ENCODE measurements around the gene DKK2.

Gene DKK2

DNA sequence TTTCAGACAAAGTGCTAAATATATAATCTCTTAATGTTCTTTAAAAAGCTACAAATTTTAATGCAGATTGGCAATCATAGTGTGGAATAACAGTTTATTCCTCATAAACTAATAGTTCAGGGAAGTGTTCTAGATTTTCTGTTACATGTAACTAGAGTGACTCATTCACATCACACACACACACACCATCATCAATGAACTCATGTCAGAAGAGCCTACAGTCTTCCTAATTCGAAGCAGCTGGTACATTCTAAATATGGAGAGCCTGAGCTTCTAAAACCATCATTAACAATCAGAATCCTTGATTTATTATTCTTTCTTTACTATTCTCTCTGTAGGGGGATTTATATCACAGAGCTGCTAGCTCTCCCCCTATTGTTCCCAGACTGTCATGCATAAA lies 49.6 kb downstream of the DKK2 start:
- no peak overlapping the region for H3K4me3 ChIP-seq (ENCODE audit: low read depth, low read length)
- TF ChIP-seq, protein P1, sequence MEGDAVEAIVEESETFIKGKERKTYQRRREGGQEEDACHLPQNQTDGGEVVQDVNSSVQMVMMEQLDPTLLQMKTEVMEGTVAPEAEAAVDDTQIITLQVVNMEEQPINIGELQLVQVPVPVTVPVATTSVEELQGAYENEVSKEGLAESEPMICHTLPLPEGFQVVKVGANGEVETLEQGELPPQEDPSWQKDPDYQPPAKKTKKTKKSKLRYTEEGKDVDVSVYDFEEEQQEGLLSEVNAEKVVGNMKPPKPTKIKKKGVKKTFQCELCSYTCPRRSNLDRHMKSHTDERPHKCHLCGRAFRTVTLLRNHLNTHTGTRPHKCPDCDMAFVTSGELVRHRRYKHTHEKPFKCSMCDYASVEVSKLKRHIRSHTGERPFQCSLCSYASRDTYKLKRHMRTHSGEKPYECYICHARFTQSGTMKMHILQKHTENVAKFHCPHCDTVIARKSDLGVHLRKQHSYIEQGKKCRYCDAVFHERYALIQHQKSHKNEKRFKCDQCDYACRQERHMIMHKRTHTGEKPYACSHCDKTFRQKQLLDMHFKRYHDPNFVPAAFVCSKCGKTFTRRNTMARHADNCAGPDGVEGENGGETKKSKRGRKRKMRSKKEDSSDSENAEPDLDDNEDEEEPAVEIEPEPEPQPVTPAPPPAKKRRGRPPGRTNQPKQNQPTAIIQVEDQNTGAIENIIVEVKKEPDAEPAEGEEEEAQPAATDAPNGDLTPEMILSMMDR (IDR thresholded peaks at IDR 0.05; ENCODE audit: low read depth, low read length), result no peak

DNA sequence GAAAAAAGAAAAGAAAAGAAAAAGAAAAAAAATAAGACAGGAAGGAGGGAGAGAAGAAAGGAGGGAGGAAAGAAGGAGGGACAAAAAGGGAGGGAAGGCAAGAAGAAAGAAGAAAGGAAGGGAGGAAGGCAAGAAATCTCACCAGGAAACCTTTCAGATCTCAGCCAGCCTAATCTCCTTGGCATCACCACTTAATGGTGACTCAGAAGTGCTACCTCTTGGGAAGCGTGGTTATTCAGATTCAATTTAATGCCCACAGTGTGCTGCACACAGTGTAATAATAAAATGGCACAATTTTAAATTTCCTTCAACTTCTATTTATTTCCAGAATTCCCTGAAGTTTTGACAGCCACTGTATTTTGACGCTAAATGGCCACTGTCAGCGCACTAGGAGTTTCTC lies 50.3 kb downstream of the DKK2 start:
- no peak overlapping the region for H3K4me3 ChIP-seq (ENCODE audit: low read depth, low read length)
- TF ChIP-seq, protein P1 (IDR thresholded peaks at IDR 0.05; ENCODE audit: low read depth, low read length), result no peak

DNA sequence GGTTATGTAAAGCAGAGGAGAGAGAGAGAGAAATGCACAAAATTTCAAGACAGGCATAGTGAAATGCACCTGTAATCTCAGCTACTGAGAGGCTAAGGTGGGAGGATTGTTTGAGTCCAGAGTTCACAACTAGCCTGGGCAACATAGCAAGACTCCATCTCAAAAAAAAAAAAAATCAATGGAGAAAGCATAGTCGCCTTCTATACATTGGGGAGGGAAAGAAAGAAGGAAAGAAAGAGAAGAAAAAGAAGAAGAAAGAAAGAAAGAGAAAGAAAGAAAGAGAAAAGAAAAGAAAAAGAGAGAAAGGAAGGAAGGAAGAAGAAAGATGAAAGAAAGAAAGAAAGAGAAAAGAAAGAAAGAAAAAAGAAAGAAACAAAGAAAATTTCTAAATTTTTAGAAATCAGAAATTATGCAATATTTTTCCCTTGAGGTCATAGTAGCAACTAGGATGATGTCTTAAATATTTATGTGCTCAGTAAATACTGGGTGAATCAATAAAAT lies 53.4 kb downstream of the DKK2 start:
- TF ChIP-seq, protein P1 (IDR thresholded peaks at IDR 0.05; ENCODE audit: low read depth, low read length), result no peak
- no peak overlapping the region for H3K4me3 ChIP-seq (ENCODE audit: low read depth, low read length)

DNA sequence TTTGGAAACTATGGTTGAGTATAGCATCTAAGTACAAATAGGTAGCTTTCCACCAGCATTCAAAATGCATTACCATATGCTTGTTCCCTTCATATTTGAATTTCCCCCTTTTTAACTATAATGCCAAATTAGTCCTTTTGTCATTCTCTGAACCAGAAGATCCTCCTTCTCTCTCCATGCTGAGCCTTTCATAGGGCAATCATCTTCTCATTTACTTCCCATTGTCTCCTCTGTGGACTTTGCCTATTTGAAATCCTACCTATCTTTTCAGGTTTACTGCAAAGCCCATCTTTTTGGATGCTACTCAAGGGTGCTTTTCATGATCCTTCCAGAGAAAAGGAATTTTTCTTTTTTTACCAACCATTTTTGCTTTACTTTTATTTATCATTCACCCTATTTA lies 54.7 kb downstream of the DKK2 start:
- TF ChIP-seq, protein P1 (IDR thresholded peaks at IDR 0.05; ENCODE audit: low read depth, low read length), result no peak
- H3K4me3 ChIP-seq (ENCODE audit: low read depth, low read length), result no peak overlapping the region

DNA sequence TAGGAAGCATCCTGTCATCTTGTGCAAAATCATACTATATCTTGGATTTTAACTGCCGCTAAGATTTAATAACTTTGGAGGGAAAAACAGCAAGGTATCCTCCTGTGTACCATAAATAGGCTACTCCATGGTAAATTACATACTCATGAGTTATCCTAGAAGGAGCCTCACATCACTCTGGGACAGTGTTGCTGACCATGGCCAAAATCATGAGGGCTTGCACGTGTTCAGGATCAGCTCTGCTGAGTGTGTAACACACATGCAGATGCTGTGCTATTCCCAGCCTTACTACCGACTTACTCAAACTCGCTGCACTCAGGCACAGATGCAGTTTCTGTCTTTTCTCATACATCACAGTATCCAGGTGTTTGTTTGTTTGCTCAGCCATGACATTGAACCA lies 56.6 kb downstream of the DKK2 start:
- no peak overlapping the region for H3K4me3 ChIP-seq (ENCODE audit: low read depth, low read length)
- TF ChIP-seq, protein P1 (IDR thresholded peaks at IDR 0.05; ENCODE audit: low read depth, low read length), result no peak

DNA sequence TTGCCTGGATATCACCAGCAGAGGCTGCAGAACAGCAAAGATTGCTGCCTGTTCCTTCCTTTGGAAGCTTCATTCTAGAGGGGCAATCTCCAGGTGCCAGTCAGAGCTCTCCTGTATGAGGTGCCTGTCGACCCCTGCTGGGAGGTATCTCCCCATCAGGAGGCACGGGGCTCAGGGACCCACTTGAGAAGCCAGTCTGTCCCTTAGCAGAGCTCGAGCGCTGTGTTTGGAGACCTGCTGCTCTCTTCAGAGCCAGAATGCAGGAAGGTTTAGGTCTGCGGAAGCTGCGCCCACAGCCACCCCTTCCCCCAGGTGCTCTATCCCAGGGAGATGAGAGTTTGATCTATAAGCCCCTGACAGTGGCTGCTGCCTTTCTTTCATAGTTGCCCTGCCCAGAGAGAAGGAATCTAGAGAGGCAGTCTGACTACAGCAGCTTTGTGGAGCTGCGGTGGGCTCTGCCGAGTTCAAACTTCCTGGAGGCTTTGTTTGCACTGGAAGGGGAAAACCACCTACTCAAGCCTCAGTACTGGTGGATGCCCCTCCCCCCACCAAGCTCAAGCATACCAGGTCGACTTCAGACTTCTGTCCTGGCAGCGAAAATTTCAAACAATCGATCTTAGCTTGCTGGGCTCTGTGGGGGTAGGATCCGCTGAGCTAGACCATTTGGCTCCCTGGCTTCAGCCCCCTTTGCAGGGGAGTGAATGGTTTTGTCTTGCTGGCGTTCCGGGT lies 57.9 kb downstream of the DKK2 start:
- TF ChIP-seq, protein P1 (IDR thresholded peaks at IDR 0.05; ENCODE audit: low read depth, low read length), result no peak
- no peak overlapping the region for H3K4me3 ChIP-seq (ENCODE audit: low read depth, low read length)

DNA sequence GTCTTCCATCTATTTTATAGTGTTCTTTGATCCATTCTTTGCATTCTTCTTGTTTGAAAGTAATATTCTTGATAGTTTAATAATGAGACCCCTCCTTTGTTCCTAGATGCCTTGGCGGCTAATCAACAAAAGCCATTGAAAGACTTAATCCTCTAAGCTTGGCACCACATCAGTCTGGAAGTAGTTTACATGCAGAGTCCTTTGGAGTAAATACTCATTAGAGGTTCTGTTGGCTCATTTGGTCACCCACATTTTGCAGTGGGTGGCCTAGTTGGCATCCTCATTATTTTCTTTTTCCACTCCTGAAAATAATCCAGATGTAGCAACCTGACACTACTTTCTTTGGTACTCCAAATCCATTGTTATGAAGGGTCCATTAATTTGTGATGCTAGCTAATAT lies 64.5 kb downstream of the DKK2 start:
- TF ChIP-seq, protein P1 (IDR thresholded peaks at IDR 0.05; ENCODE audit: low read depth, low read length), result no peak
- H3K4me3 ChIP-seq (ENCODE audit: low read depth, low read length), result no peak overlapping the region

All from WI38 (cell line).